ENCODE results near the gene TARS1. TPM values are rescaled to one million over a fixed set of nuclear protein-coding genes. Genes with fewer than 3 reads are reported as not detected.

TARS1 gene
- polyA plus RNA-seq, 1 experiment = 229 TPM

DNA sequence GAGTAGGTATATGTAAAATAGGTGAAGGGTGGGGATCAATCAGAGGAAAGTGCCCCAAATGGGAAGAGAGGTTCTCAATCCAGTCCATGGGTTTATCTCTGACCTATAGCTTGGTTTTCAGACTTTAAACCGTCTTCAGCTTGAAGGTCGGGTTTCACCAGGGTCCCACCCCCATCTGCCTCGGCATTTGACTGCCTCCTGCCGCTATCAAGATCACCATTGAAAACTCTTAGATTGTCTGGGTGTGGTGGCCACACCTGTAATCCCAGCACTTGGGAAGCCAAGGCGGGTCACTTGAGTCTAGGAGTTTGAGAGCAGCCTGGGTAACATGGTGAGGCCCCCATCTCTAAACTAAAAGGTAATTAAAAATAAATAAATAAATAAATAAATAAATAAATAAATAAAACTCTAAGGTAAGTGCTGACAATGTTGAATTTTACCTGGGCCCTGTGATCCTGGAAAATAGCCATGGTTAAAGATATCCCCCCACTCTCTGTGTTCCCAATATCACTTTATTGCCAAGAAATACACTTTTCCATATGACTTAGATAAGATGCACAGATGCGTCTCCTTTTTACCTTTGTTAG lies 48.8 kb downstream of the TARS1 start:
- Histone ChIP-seq H3K27ac (ENCODE audit: low read depth, low read length) (no peak overlapping the region), H3K9me3 (ENCODE audit: control insufficient read depth, insufficient read depth, low read length) (no peaks in the 10 kb centered on the region; the same call in 1 of the 2 replicates), H3K27me3 (ENCODE audit: control insufficient read depth, insufficient read depth, low read length) (no peaks in the 10 kb centered on the region), H3K4me3 (ENCODE audit: low read depth, low read length) (no peak overlapping the region)
- DNase-seq (ENCODE audit: low read depth, low spot score) = no peak
- ChIA-PET CTCF (no interaction called here), POLR2A (no interaction called here)
- TF ChIP-seq, protein P1, sequence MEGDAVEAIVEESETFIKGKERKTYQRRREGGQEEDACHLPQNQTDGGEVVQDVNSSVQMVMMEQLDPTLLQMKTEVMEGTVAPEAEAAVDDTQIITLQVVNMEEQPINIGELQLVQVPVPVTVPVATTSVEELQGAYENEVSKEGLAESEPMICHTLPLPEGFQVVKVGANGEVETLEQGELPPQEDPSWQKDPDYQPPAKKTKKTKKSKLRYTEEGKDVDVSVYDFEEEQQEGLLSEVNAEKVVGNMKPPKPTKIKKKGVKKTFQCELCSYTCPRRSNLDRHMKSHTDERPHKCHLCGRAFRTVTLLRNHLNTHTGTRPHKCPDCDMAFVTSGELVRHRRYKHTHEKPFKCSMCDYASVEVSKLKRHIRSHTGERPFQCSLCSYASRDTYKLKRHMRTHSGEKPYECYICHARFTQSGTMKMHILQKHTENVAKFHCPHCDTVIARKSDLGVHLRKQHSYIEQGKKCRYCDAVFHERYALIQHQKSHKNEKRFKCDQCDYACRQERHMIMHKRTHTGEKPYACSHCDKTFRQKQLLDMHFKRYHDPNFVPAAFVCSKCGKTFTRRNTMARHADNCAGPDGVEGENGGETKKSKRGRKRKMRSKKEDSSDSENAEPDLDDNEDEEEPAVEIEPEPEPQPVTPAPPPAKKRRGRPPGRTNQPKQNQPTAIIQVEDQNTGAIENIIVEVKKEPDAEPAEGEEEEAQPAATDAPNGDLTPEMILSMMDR (IDR thresholded peaks at IDR 0.05; ENCODE audit: low read depth, low read length) = no peak

DNA sequence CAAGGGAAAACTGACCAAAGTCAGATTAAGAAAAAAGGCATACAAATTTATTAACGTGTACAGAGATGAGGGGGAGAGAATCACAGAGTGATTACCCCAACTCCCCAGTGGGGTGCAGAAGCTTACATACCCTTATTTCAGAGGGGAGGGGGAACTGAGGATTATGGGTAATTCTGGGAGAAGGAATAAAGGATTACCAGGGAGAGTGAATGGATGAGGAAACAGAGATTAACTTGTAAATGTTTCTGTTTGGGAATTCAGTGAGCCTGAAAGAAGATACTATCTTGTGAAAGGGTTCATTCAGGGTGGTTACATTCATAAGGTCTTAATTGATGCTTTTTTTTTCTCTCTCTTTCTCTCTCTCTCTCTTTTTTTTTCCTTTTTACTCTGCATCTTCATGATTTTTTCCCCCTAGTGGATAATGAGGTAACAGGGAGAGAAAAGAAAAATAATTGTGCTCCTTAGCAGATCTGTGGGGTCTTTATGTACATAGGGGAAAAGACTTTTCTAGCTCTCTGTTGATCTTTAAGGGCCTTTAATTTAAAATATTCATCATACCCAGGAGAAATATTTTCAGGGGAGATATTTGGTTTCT lies 49.4 kb downstream of the TARS1 start:
- Histone ChIP-seq H3K9me3 (ENCODE audit: control insufficient read depth, insufficient read depth, low read length) (no peaks in the 10 kb centered on the region; the same call in 1 of the 2 replicates), H3K27me3 (ENCODE audit: control insufficient read depth, insufficient read depth, low read length) (no peaks in the 10 kb centered on the region), H3K27ac (ENCODE audit: low read depth, low read length) (no peak overlapping the region), H3K4me3 (ENCODE audit: low read depth, low read length) (no peak overlapping the region)
- ChIA-PET CTCF (interaction anchor here (1.2 kb wide), 1 partner anchor 480 kb away, joined by 3 read pairs; no protein-coding TSS in a partner anchor), POLR2A (interaction anchor here (0.7 kb wide), 1 partner anchor 12 kb away, joined by 3 read pairs; no protein-coding TSS in a partner anchor)
- TF ChIP-seq, protein P1 (IDR thresholded peaks at IDR 0.05; ENCODE audit: low read depth, low read length) = no peak
- DNase-seq (ENCODE audit: low read depth, low spot score) = no peak

DNA sequence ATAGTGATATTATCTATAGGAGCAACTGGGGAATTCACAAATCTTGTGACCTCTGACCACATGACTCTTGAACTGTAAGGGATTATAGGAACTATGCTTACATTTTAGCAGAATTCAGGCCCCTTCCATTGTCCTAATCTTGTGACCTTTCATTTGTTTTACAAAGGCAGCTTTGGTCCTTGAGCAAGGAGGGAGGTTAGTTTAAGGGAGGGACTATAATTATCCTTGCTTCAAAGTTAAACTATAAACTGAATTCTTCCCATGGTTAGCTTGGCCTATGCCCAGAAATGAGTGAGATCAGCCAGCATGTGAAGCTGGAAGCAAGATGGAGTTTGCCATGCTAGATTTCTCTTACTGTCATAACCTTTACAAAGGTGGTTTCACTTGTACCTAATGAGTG lies 51.2 kb downstream of the TARS1 start:
- CTCF ChIA-PET = interaction anchor here (1.0 kb wide), 1 partner anchor 13 kb away, joined by 3 read pairs; no protein-coding TSS in a partner anchor
- no peak overlapping the region for H3K4me3 ChIP-seq (ENCODE audit: low read depth, low read length)

DNA sequence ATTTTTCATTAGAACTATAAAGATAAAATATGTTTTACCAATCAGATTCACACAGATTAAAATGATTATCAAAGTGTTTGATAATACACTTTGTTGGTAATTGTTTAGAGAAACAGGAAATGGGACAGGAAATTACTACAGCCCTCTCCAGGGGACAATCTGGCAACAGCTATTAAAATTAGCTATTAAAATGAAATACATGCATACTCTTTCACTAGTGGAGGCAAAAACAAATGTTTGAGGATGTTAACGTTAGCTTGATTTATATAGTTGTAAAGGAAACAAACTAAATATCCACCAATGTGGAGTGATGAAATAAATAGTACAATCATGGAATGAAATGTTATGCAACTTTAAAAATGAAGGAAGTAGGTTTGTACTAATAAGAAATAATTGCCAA lies 53.7 kb downstream of the TARS1 start:
- Histone ChIP-seq H3K9me3 (ENCODE audit: control insufficient read depth, insufficient read depth, low read length) (no peaks in the 10 kb centered on the region), H3K4me3 (ENCODE audit: low read depth, low read length) (no peak overlapping the region), H3K27me3 (ENCODE audit: control insufficient read depth, insufficient read depth, low read length) (no peaks in the 10 kb centered on the region), H3K27ac (ENCODE audit: low read depth, low read length) (no peak overlapping the region)
- POLR2A ChIA-PET = no interaction called here
- DNase-seq (ENCODE audit: low read depth, low spot score) = no peak
- TF ChIP-seq, protein P1 (IDR thresholded peaks at IDR 0.05; ENCODE audit: low read depth, low read length) = no peak
- CTCF ChIA-PET = interaction anchor here (2.5 kb wide), 1 partner anchor 476 kb away, joined by 8 read pairs; no protein-coding TSS in a partner anchor

More for the DNA sequence above, 51.2 kb downstream of the TARS1 start:
- peak; percentile 4 for DNase-seq (ENCODE audit: low read depth, low spot score)
- no peaks in the 10 kb centered on the region; the same call in 1 of the 2 replicates for H3K9me3 ChIP-seq (ENCODE audit: control insufficient read depth, insufficient read depth, low read length)
- no peaks in the 10 kb centered on the region for H3K27me3 ChIP-seq (ENCODE audit: control insufficient read depth, insufficient read depth, low read length)
- POLR2A ChIA-PET = no interaction called here
- TF ChIP-seq, protein P1 (IDR thresholded peaks at IDR 0.05; ENCODE audit: low read depth, low read length) = no peak
- no peak overlapping the region for H3K27ac ChIP-seq (ENCODE audit: low read depth, low read length)

DNA sequence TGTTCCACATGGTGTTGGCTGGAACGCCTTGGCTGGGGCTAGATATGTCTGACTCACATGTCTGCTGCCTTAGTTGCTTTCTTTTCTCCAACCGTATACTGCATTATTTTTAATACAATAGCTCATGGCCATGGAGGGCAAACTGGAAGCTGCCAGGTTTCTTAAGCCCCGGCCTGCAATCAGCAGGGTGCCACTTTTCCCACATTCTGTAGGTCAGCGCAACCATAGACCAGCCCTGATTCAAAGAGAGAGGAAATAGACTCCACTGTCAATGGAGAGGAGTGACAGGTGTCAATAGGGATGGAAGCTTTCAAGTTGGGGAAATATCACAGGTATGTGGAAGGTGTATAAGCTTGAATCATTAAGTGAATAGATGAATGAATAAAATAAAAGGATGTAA lies 60.5 kb downstream of the TARS1 start:
- POLR2A ChIA-PET = no interaction called here
- Histone ChIP-seq H3K4me3 (ENCODE audit: low read depth, low read length) (no peak overlapping the region), H3K27ac (ENCODE audit: low read depth, low read length) (no peak overlapping the region), H3K27me3 (ENCODE audit: control insufficient read depth, insufficient read depth, low read length) (no peaks in the 10 kb centered on the region), H3K9me3 (ENCODE audit: control insufficient read depth, insufficient read depth, low read length) (no peaks in the 10 kb centered on the region; the same call in 1 of the 2 replicates)
- TF ChIP-seq, protein P1 (IDR thresholded peaks at IDR 0.05; ENCODE audit: low read depth, low read length) = no peak
- CTCF ChIA-PET = no interaction called here
- no peak for DNase-seq (ENCODE audit: low read depth, low spot score)

Data from AG04450 (cell line).